OCI-LY7 (cell line): ENCODE results near the gene CANT1. TPM values are rescaled to one million over a fixed set of nuclear protein-coding genes. Genes with fewer than 3 reads are reported as not detected.

Experiments used
- BruUV-seq: library from RNA; stranded (reverse); fragments of 400-500 nt; replicated peaks from 2 replicates; lab custom pipeline; 2021; lab: Mats Ljungman, UMichigan
- CTCF ChIA-PET: fragments of 300-600 bp; sonication (Branson Sonifier 250); formaldehyde crosslinking; loops from one replicate; lab custom pipeline; 2022; ENCODE audit warnings: antibody characterized with exemption; ENCODE audit not compliant: unreplicated experiment; lab: Charles Lee
- POLR2A ChIA-PET: fragments of 300-600 bp; sonication (Branson Sonifier 250); formaldehyde crosslinking; loops from one replicate; lab custom pipeline; 2022; ENCODE audit warnings: antibody characterized with exemption; lab: Charles Lee
- DNase-seq: peaks from one replicate; pipeline ENCODE4 v3.0.0-alpha.2; 2015; ENCODE audit warnings: low spot score
- H2AFZ ChIP-seq: fragments of 200-600 bp; sonication (generic), shearing (Covaris generic); 2 replicates; pipeline ENCODE4 v1.6.1; 2014; ENCODE audit warnings: mild to moderate bottlenecking, antibody characterized with exemption, low read length, moderate library complexity
- H3K27ac ChIP-seq: fragments of 200-600 bp; sonication (generic); 2 replicates; pipeline ENCODE4 v1.5.1; 2014; ENCODE audit warnings: mixed run types, low read depth, mild to moderate bottlenecking, moderate library complexity, low read length, inconsistent platforms; ENCODE audit not compliant: poor library complexity, severe bottlenecking
- H3K36me3 ChIP-seq: fragments of 200-600 bp; sonication (generic); 2 replicates; pipeline ENCODE4 v1.6.1; 2014; ENCODE audit warnings: mild to moderate bottlenecking, antibody characterized with exemption, low read length, moderate library complexity, mixed read lengths; ENCODE audit not compliant: insufficient read depth
- H3K4me1 ChIP-seq: fragments of 200-600 bp; sonication (generic); 2 replicates; pipeline ENCODE4 v1.5.1; 2014; ENCODE audit warnings: mild to moderate bottlenecking, low read length; ENCODE audit not compliant: insufficient read depth, poor library complexity, severe bottlenecking
- H3K4me2 ChIP-seq: fragments of 200-600 bp; sonication (generic); 2 replicates; pipeline ENCODE4 v1.6.1; 2014; ENCODE audit warnings: mild to moderate bottlenecking, low read length
- H3K4me3 ChIP-seq: fragments of 200-600 bp; sonication (generic); 2 replicates; pipeline ENCODE4 v1.5.1; 2014; ENCODE audit warnings: mild to moderate bottlenecking, low read depth, low read length; ENCODE audit not compliant: poor library complexity, severe bottlenecking
- H3K79me2 ChIP-seq: fragments of 200-600 bp; sonication (generic); 2 replicates; pipeline ENCODE4 v1.6.1; 2016; ENCODE audit warnings: low read depth, mild to moderate bottlenecking, low read length, moderate library complexity, mixed read lengths; ENCODE audit not compliant: insufficient read depth
- H3K9me2 ChIP-seq: fragments of 200-600 bp; sonication (generic); 2 replicates; pipeline ENCODE4 v1.6.1; 2016; ENCODE audit warnings: mild to moderate bottlenecking, low read length, mixed read lengths; ENCODE audit not compliant: insufficient read depth
- H3K9me3 ChIP-seq: fragments of 200-600 bp; sonication (generic); 2 replicates; pipeline ENCODE4 v1.6.1; 2014; ENCODE audit warnings: mild to moderate bottlenecking, mixed run types, low read length, mixed read lengths
- H4K20me1 ChIP-seq: fragments of 200-600 bp; sonication (generic); 2 replicates; pipeline ENCODE4 v1.6.1; 2014; ENCODE audit warnings: mild to moderate bottlenecking, antibody characterized with exemption, low read length, moderate library complexity, mixed read lengths; ENCODE audit not compliant: insufficient read depth
- CTCF ChIP-seq: fragments of 200-600 bp; sonication (generic); conservative IDR thresholded peaks from 2 replicates; pipeline ENCODE4 v1.5.1; 2014; ENCODE audit warnings: mild to moderate bottlenecking, antibody characterized with exemption, low read length, moderate library complexity, mixed read lengths
- EZH2phosphoT487 ChIP-seq: fragments of 200-600 bp; sonication (generic); IDR thresholded peaks from 2 replicates; pipeline ENCODE4 v1.6.1; 2018; ENCODE audit warnings: low read depth, borderline replicate concordance, mild to moderate bottlenecking, mixed run types, antibody characterized with exemption, low read length, moderate library complexity, mixed read lengths
- intact Hi-C: fragments of 100-400 bp; cut with micrococcal nuclease; formaldehyde crosslinking; loops from one replicate; pipeline ENCODE4 v1.10.0; 2022; ENCODE audit not compliant: unreplicated experiment
- total RNA-seq, 2 experiments: library from RNA; depleted of rRNA in 1 of 2; stranded (reverse); fragments of >200 nt in 1 of 2; shearing (Covaris generic) in 1 of 2; gene quantifications; 2 replicates each; pipeline ENCODE4 v1.2.3, GENCODE V29; 2014 to 2022

CANT1 gene
- total RNA-seq, 2 experiments from 2014 or later = 37.2 to 60.5 TPM

- H3K4me2 ChIP-seq = no peak overlapping the region
Measured at GRCh38 chr17:79027274-79027924, 17.8 kb upstream of the CANT1 start.

GRCh38 chr17:79026376-79027273, 17.1 kb upstream of the CANT1 start:
- Histone ChIP-seq H4K20me1 (no peaks in the 10 kb centered on the region), H3K27ac (no peak overlapping the region), H3K79me2 (no peaks in the 10 kb centered on the region), H3K9me2 (no peaks in the 10 kb centered on the region), H3K4me3 (no peak overlapping the region), H3K4me1 (no peaks in the 10 kb centered on the region), H2AFZ (no peak overlapping the region), H3K36me3 (no peaks in the 10 kb centered on the region), H3K9me3 (no peaks in the 10 kb centered on the region), H3K4me2 (no peak overlapping the region)
- TF ChIP-seq EZH2phosphoT487 (no peak), CTCF (no peak)
- BruUV-seq = no TSS peak
- intact Hi-C loops = no loop called here
- ChIA-PET POLR2A (interaction anchor here (0.7 kb wide), 1 partner anchor 36 kb away, joined by 3 read pairs; no protein-coding TSS in a partner anchor), CTCF (interaction anchor here (0.7 kb wide), 1 partner anchor 121 kb away, joined by 3 read pairs; no protein-coding TSS in a partner anchor)
- no peak for DNase-seq

More at GRCh38 chr17:79027274-79027924, 17.8 kb upstream of the CANT1 start:
- POLR2A ChIA-PET = no interaction called here
- no TSS peak for BruUV-seq
- Histone ChIP-seq H3K9me2 (no peaks in the 10 kb centered on the region), H3K4me3 (no peak overlapping the region), H3K4me1 (no peaks in the 10 kb centered on the region), H4K20me1 (no peaks in the 10 kb centered on the region), H3K9me3 (no peaks in the 10 kb centered on the region), H2AFZ (no peak overlapping the region), H3K79me2 (no peaks in the 10 kb centered on the region), H3K27ac (no peak overlapping the region), H3K36me3 (no peaks in the 10 kb centered on the region)
- no peak for DNase-seq
- TF ChIP-seq EZH2phosphoT487 = no peak
- intact Hi-C loops = no loop called here
- CTCF ChIA-PET = interaction anchor here (0.7 kb wide), 1 partner anchor 122 kb away, joined by 3 read pairs; no protein-coding TSS in a partner anchor

GRCh38 chr17:79024901-79025737, 15.6 kb upstream of the CANT1 start:
- no TSS peak for BruUV-seq
- POLR2A ChIA-PET = no interaction called here
- H3K9me3 ChIP-seq = no peaks in the 10 kb centered on the region

More at GRCh38 chr17:79024901-79025737, 15.6 kb upstream of the CANT1 start:
- no peak overlapping the region for H3K4me2 ChIP-seq
- CTCF ChIA-PET = no interaction called here
- intact Hi-C loops = no loop called here
- H4K20me1 ChIP-seq = no peaks in the 10 kb centered on the region
- DNase-seq = no peak
- H3K27ac ChIP-seq = no peak overlapping the region
- no peak overlapping the region for H3K4me3 ChIP-seq
- H3K4me1 ChIP-seq = no peaks in the 10 kb centered on the region
- no peaks in the 10 kb centered on the region for H3K36me3 ChIP-seq
- no peak for TF ChIP-seq CTCF
- no peak for TF ChIP-seq EZH2phosphoT487
- H2AFZ ChIP-seq = no peak overlapping the region
- no peaks in the 10 kb centered on the region for H3K9me2 ChIP-seq
- no peaks in the 10 kb centered on the region for H3K79me2 ChIP-seq
